Uterus (tissue), 4 donors: ENCODE data around the gene LTBP2. TPM values are rescaled to one million over a fixed set of nuclear protein-coding genes. Genes with fewer than 3 reads are reported as not detected.

Experiments used
- DNase-seq, 2 donors: peaks; one replicate each; pipeline ENCODE4 v3.0.0-alpha.2; 2019 to 2020
- H3K27ac ChIP-seq, 2 donors: fragments of 200-600 bp; sonication (generic); 1 replicate in 1 of 2; 2 replicates in 1 of 2; pipeline ENCODE4 v1.5.1; 2016 to 2018
- H3K27me3 ChIP-seq, 2 donors: fragments of 200-600 bp; sonication (generic); one replicate each; pipeline ENCODE4 v1.5.1; 2018 to 2019; ENCODE audit warnings: control low read depth in 1 of 2
- H3K36me3 ChIP-seq, 2 donors: fragments of 200-600 bp; sonication (generic); one replicate each; pipeline ENCODE4 v1.5.1; 2019; ENCODE audit warnings: control low read depth in 1 of 2
- H3K4me1 ChIP-seq, 2 donors: fragments of 200-600 bp; sonication (generic); one replicate each; pipeline ENCODE4 v1.5.1; 2018 to 2019; ENCODE audit warnings: control low read depth in 1 of 2
- H3K4me3 ChIP-seq, 2 donors: fragments of 200-600 bp; sonication (generic); 1 replicate in 1 of 2; 2 replicates in 1 of 2; pipeline ENCODE4 v1.5.1; 2018 to 2019; ENCODE audit warnings: mild to moderate bottlenecking in 1 of 2
- H3K9me3 ChIP-seq, 2 donors: fragments of 200-600 bp; sonication (generic); one replicate each; pipeline ENCODE4 v1.5.1; 2019; ENCODE audit warnings: control low read depth in 1 of 2
- POLR2A ChIP-seq, 2 donors: fragments of 450-650 bp; IDR thresholded peaks; one replicate each; pipeline ENCODE4 v1.6.1; 2016; ENCODE audit warnings: antibody characterized with exemption in 2 of 2, mild to moderate bottlenecking in 1 of 2, moderate library complexity in 1 of 2
- intact Hi-C: fragments of 100-400 bp; cut with DNase I; formaldehyde crosslinking; loops from one replicate; pipeline ENCODE4 v1.15.1; 2023; ENCODE audit warnings: low total_unique reads
- total RNA-seq, 4 donors: library from RNA; depleted of rRNA in 3 of 4; stranded (reverse); fragments of >200 nt in 3 of 4; gene quantifications; one replicate each; pipeline versions ENCODE4 v1.1.0 to v1.2.4, GENCODE V29; 2014 to 2023
- TF ChIP-seq, protein P1 (sequence below), 4 experiments: fragments of 200-600 bp in 2 of 4; fragments of 450-650 bp in 2 of 4; sonication (generic) in 2 of 4; IDR thresholded peaks; one replicate each; pipeline ENCODE4 v1.5.1; 2016 to 2019; ENCODE audit warnings: antibody characterized with exemption in 4 of 4, mild to moderate bottlenecking in 2 of 4, moderate library complexity in 1 of 4
- donor health status: DM: yes; HTN: yes; CAD: no.

Gene LTBP2
- total RNA-seq, 4 donors from 2014 or later, result 18.8 to 70.6 (median 35.1) TPM

DNA sequence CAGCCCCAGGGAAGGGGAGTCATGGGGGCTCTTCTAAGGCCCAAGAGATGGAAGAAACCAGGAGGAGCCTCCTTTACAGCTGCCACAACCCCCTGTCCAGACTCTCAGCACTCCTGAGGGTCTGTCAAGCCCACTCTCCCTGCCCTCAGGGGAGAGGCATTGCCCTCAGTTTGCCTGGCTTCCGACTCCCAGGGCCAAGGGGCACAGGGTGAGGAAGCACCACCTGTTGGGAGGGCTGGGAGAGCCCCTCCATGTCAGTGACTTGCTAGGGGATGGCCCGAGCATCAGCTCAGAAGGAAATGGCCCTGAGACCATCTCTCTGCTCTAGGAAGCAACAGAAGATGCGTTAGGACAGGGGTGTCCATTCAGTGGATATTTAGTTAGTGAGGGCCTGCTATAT is 36.1 kb downstream of the LTBP2 start:
- Histone ChIP-seq H3K27me3 (no peaks in the 10 kb centered on the region), H3K9me3 (no peaks in the 10 kb centered on the region), H3K27ac (peak overlapping the region; percentile 14 to 57), H3K4me1 (peaks cover 2 to 7% of the 10 kb centered on the region in 2 donors), H3K4me3 (no peak overlapping the region), H3K36me3 (no peaks in the 10 kb centered on the region)
- no peak for TF ChIP-seq POLR2A (IDR thresholded peaks at IDR 0.05)
- TF ChIP-seq, protein P1, sequence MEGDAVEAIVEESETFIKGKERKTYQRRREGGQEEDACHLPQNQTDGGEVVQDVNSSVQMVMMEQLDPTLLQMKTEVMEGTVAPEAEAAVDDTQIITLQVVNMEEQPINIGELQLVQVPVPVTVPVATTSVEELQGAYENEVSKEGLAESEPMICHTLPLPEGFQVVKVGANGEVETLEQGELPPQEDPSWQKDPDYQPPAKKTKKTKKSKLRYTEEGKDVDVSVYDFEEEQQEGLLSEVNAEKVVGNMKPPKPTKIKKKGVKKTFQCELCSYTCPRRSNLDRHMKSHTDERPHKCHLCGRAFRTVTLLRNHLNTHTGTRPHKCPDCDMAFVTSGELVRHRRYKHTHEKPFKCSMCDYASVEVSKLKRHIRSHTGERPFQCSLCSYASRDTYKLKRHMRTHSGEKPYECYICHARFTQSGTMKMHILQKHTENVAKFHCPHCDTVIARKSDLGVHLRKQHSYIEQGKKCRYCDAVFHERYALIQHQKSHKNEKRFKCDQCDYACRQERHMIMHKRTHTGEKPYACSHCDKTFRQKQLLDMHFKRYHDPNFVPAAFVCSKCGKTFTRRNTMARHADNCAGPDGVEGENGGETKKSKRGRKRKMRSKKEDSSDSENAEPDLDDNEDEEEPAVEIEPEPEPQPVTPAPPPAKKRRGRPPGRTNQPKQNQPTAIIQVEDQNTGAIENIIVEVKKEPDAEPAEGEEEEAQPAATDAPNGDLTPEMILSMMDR (IDR thresholded peaks at IDR 0.05), result no peak
- no peak for DNase-seq
- intact Hi-C loops, result no loop called here

DNA sequence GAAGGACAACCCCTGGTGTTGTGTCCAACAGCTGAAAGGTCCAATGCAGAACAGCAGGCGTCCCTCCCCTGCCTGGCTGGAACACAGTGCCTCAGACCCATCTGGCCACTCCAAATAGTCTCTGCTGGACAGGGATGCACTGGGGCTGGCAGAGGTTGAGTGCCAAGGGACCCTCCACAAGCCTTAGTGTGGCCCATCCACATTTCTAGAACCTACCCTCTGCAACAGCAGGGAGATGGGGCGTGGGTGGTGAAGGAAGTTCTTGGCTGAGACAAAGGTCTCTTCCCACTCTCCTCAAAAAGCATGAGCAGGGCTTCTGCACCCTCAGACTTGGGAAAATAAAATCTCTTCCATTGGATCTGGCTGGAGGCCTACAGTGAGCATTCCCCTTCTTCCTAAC is 36.5 kb downstream of the LTBP2 start:
- Histone ChIP-seq H3K27me3 (no peaks in the 10 kb centered on the region), H3K9me3 (no peaks in the 10 kb centered on the region), H3K36me3 (no peaks in the 10 kb centered on the region), H3K27ac (peak overlapping the region in 1 of 2 donors; percentile 57), H3K4me1 (peaks cover 2 to 7% of the 10 kb centered on the region in 2 donors), H3K4me3 (no peak overlapping the region)
- intact Hi-C loops, result no loop called here
- TF ChIP-seq, protein P1 (IDR thresholded peaks at IDR 0.05), result no peak
- TF ChIP-seq POLR2A (IDR thresholded peaks at IDR 0.05), result no peak
- no peak for DNase-seq

DNA sequence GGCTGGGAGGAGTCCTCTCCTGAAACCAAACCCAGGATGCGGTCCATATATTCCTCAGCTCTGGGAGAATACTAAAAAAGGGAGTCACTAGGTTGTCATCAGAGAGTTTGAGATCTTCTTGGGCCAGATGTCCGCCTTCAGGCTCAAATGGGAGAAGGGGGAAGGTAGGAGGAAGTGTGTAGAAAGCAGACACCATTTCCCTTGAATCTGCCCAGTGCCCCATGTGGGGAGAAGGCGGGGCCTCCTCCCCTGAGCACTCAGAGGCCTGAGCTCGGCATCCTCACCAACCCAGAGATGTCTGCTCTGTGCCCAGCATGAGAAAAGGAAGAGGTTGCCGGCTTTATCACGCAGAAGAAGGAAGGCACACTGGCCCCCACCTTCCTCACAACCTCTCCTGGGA is 37.3 kb downstream of the LTBP2 start:
- DNase-seq, result no peak
- Histone ChIP-seq H3K4me1 (peaks cover 2 to 5% of the 10 kb centered on the region in 2 donors), H3K9me3 (no peaks in the 10 kb centered on the region), H3K36me3 (no peaks in the 10 kb centered on the region), H3K27me3 (no peaks in the 10 kb centered on the region), H3K4me3 (no peak overlapping the region), H3K27ac (no peak overlapping the region)
- no peak for TF ChIP-seq POLR2A (IDR thresholded peaks at IDR 0.05)
- TF ChIP-seq, protein P1 (IDR thresholded peaks at IDR 0.05), result no peak
- intact Hi-C loops, result no loop called here

DNA sequence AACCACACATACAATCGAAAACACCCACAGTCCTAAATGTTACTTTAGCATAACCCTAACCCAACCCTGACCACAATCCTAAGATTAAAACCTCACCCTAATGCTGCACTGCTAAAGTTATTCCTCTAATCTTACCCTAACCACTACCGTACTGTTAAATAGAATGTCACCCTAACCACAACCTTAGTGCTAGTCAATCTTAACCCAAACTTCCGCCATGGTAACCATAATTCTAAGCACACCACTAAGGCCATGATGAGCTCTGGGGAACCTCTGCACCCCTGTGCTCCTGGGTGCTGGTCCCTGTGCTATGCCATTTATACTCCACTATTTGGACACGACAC is 38.0 kb downstream of the LTBP2 start:
- H3K4me3 ChIP-seq, result no peak overlapping the region
- intact Hi-C loops, result no loop called here
- peaks cover 0 to 2% of the 10 kb centered on the region in 2 donors for H3K4me1 ChIP-seq
- no peak for DNase-seq
- no peaks in the 10 kb centered on the region for H3K9me3 ChIP-seq
- TF ChIP-seq, protein P1 (IDR thresholded peaks at IDR 0.05), result no peak
- no peak for TF ChIP-seq POLR2A (IDR thresholded peaks at IDR 0.05)
- H3K27ac ChIP-seq, result peak overlapping the region; percentile 88 to 93
- no peaks in the 10 kb centered on the region for H3K36me3 ChIP-seq
- no peaks in the 10 kb centered on the region for H3K27me3 ChIP-seq

DNA sequence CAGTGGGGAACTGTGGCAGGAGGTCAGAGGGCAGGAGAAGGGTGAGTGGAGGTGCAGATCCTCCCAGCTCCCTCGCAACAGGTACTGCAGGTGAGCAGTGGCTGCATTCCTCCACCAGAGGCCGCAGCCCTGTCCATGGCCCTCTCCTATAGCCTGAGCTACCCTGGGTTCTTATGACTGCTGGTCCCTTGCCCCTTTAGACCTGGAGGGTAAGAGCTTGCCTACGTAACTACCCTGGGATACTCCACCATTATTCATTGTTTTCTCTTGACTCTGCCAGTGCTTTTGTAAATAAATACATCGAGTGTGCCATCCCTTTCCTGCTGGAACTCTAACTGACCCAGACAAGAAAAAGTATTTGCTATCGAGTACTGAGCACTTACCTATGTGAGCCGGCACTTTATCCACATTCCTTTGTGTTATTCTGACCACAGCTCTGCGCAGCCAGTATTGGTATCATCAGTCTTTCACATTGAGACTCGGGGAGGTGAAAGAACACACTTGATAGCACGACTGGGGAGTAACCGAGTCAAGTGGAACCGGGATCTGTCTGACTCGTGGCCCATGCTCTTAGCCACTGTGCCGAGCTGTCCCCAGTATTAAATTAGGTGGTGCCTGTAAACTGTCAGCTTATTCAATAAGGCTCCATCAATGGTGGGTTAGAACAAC is 38.5 kb downstream of the LTBP2 start:
- Histone ChIP-seq H3K27ac (peak overlapping the region; percentile 88 to 93), H3K36me3 (no peaks in the 10 kb centered on the region), H3K4me3 (no peak overlapping the region), H3K27me3 (no peaks in the 10 kb centered on the region), H3K9me3 (no peaks in the 10 kb centered on the region), H3K4me1 (peaks cover 0 to 3% of the 10 kb centered on the region in 2 donors)
- intact Hi-C loops, result no loop called here
- TF ChIP-seq, protein P1 (IDR thresholded peaks at IDR 0.05), result no peak
- no peak for TF ChIP-seq POLR2A (IDR thresholded peaks at IDR 0.05)
- DNase-seq, result no peak
